ENCODE measurements around the gene PARD3B.

PARD3B gene

GRCh38 chr2:205259121-205259520 is 713.8 kb downstream of the PARD3B start:
- Histone ChIP-seq H3K27me3 (replicated peaks; ENCODE audit: insufficient read depth, low read length) (no peaks in the 10 kb centered on the region), H3K9me3 (replicated peaks; ENCODE audit: insufficient read depth, low read length) (no peaks in the 10 kb centered on the region), H4K20me1 (ENCODE audit: insufficient read depth, low read length) (no peaks in the 10 kb centered on the region), H2AFZ (ENCODE audit: low read length) (no peak overlapping the region), H3F3A (ENCODE audit: insufficient read depth, low read length) (no peaks in the 10 kb centered on the region), H3K27ac (ENCODE audit: low read length) (no peak overlapping the region), H3K4me3 (ENCODE audit: low read length) (no peak overlapping the region), H3K4me2 (ENCODE audit: low read depth, low read length) (no peak overlapping the region), H3K9ac (ENCODE audit: low read length) (no peak overlapping the region), H3K4me1 (ENCODE audit: low read length) (no peaks in the 10 kb centered on the region), H3K79me2 (ENCODE audit: low read length) (no peaks in the 10 kb centered on the region), H3K36me3 (replicated peaks; ENCODE audit: insufficient read depth, low read length) (no peaks in the 10 kb centered on the region), H3K9me2 (replicated peaks; ENCODE audit: insufficient read depth, low read length) (no peaks in the 10 kb centered on the region)
- no peak for DNase-seq
- TF ChIP-seq EZH2phosphoT487 (IDR thresholded peaks at IDR 0.05; ENCODE audit: low read length), result no peak
- TF ChIP-seq CTCF (IDR thresholded peaks at IDR 0.05; ENCODE audit: low read length), result no peak
- no peak for TF ChIP-seq EZH2 (optimal IDR thresholded peaks at IDR 0.05; ENCODE audit: low read depth, low read length)

- Histone ChIP-seq H4K20me1 (ENCODE audit: insufficient read depth, low read length) (no peaks in the 10 kb centered on the region), H3K9me2 (replicated peaks; ENCODE audit: insufficient read depth, low read length) (no peaks in the 10 kb centered on the region), H3K79me2 (ENCODE audit: low read length) (no peaks in the 10 kb centered on the region), H3K4me3 (ENCODE audit: low read length) (no peak overlapping the region), H3K4me1 (ENCODE audit: low read length) (no peaks in the 10 kb centered on the region), H3F3A (ENCODE audit: insufficient read depth, low read length) (no peaks in the 10 kb centered on the region), H2AFZ (ENCODE audit: low read length) (no peak overlapping the region), H3K27ac (ENCODE audit: low read length) (no peak overlapping the region), H3K9ac (ENCODE audit: low read length) (no peak overlapping the region), H3K36me3 (replicated peaks; ENCODE audit: insufficient read depth, low read length) (no peaks in the 10 kb centered on the region), H3K4me2 (ENCODE audit: low read depth, low read length) (no peak overlapping the region), H3K9me3 (replicated peaks; ENCODE audit: insufficient read depth, low read length) (no peaks in the 10 kb centered on the region), H3K27me3 (replicated peaks; ENCODE audit: insufficient read depth, low read length) (no peaks in the 10 kb centered on the region)
- no peak for TF ChIP-seq CTCF (IDR thresholded peaks at IDR 0.05; ENCODE audit: low read length)
- no peak for TF ChIP-seq EZH2 (optimal IDR thresholded peaks at IDR 0.05; ENCODE audit: low read depth, low read length)
- TF ChIP-seq EZH2phosphoT487 (IDR thresholded peaks at IDR 0.05; ENCODE audit: low read length), result no peak
- no peak for DNase-seq
These were observed 716.3 kb downstream of the PARD3B start for GRCh38 chr2:205261516-205262020.

- no peaks in the 10 kb centered on the region for H3K4me1 ChIP-seq (ENCODE audit: low read length)
- H3K27me3 ChIP-seq (replicated peaks; ENCODE audit: insufficient read depth, low read length), result no peaks in the 10 kb centered on the region
- H3K9ac ChIP-seq (ENCODE audit: low read length), result no peak overlapping the region
- DNase-seq, result no peak
- H2AFZ ChIP-seq (ENCODE audit: low read length), result no peak overlapping the region
- H3K9me2 ChIP-seq (replicated peaks; ENCODE audit: insufficient read depth, low read length), result no peaks in the 10 kb centered on the region
- no peak overlapping the region for H3K27ac ChIP-seq (ENCODE audit: low read length)
- no peaks in the 10 kb centered on the region for H3K9me3 ChIP-seq (replicated peaks; ENCODE audit: insufficient read depth, low read length)
- H4K20me1 ChIP-seq (ENCODE audit: insufficient read depth, low read length), result no peaks in the 10 kb centered on the region
- no peak overlapping the region for H3K4me3 ChIP-seq (ENCODE audit: low read length)
- no peak overlapping the region for H3K4me2 ChIP-seq (ENCODE audit: low read depth, low read length)
- H3K79me2 ChIP-seq (ENCODE audit: low read length), result no peaks in the 10 kb centered on the region
- no peaks in the 10 kb centered on the region for H3F3A ChIP-seq (ENCODE audit: insufficient read depth, low read length)
- TF ChIP-seq EZH2phosphoT487 (IDR thresholded peaks at IDR 0.05; ENCODE audit: low read length) (no peak), EZH2 (optimal IDR thresholded peaks at IDR 0.05; ENCODE audit: low read depth, low read length) (no peak), CTCF (IDR thresholded peaks at IDR 0.05; ENCODE audit: low read length) (no peak)
- no peaks in the 10 kb centered on the region for H3K36me3 ChIP-seq (replicated peaks; ENCODE audit: insufficient read depth, low read length)
These were observed 722.0 kb downstream of the PARD3B start for GRCh38 chr2:205267323-205267722.

All from MM.1S (cell line).